Body of pancreas (tissue), 4 donors: ENCODE results near the gene MAP3K12.

Source experiments
- CTCF ChIP-seq, 7 experiments: fragments of 450-650 bp in 4 of 7; fragments of 200-600 bp in 3 of 7; sonication (generic) in 3 of 7; IDR thresholded peaks; one replicate each; pipeline ENCODE4 v1.5.1; 2016 to 2019; ENCODE audit warnings: antibody characterized with exemption in 7 of 7
- POLR2A ChIP-seq, 3 donors: fragments of 450-650 bp; IDR thresholded peaks; one replicate each; pipeline ENCODE4 v1.6.1; 2016; ENCODE audit warnings: antibody characterized with exemption in 3 of 3, mild to moderate bottlenecking in 2 of 3

- TF ChIP-seq CTCF (IDR thresholded peaks at IDR 0.05): no peak
- TF ChIP-seq POLR2A (IDR thresholded peaks at IDR 0.05): no peak
Observed at GRCh38 chr12:53484686-53485575, 14.3 kb downstream of the MAP3K12 start.
